DOHH2 (cell line): ENCODE results near the gene ZBTB7C.

Experiments
- H3F3A ChIP-seq: fragments of 200-600 bp; sonication (generic), shearing (Covaris generic); 2 replicates; pipeline ENCODE4 v1.6.0; 2016; ENCODE audit warnings: antibody characterized with exemption, mild to moderate bottlenecking; ENCODE audit not compliant: control insufficient read depth, insufficient read depth
- H3K27ac ChIP-seq: fragments of 200-600 bp; sonication (generic); 2 replicates; pipeline ENCODE4 v1.5.1; 2014; ENCODE audit warnings: low read depth, mild to moderate bottlenecking, low read length, moderate library complexity
- H3K27me3 ChIP-seq: fragments of 200-600 bp; sonication (generic); 2 replicates; pipeline ENCODE4 v1.6.1; 2014; ENCODE audit warnings: mild to moderate bottlenecking, low read length, mixed read lengths; ENCODE audit not compliant: control insufficient read depth
- H3K36me3 ChIP-seq: fragments of 200-600 bp; sonication (generic); 2 replicates; pipeline ENCODE4 v1.6.1; 2014; ENCODE audit warnings: mild to moderate bottlenecking, low read length, moderate library complexity, mixed read lengths; ENCODE audit not compliant: control insufficient read depth
- H3K4me1 ChIP-seq: fragments of 200-600 bp; sonication (generic); 2 replicates; pipeline ENCODE4 v1.6.1; 2014; ENCODE audit warnings: mild to moderate bottlenecking, low read length, mixed read lengths; ENCODE audit not compliant: control insufficient read depth
- H3K4me2 ChIP-seq: fragments of 200-600 bp; sonication (generic); 2 replicates; pipeline ENCODE4 v1.6.0; 2014; ENCODE audit warnings: mild to moderate bottlenecking, low read length, moderate library complexity
- H3K4me3 ChIP-seq: fragments of 200-600 bp; sonication (generic); 2 replicates; pipeline ENCODE4 v1.5.1; 2014; ENCODE audit warnings: mild to moderate bottlenecking, low read length, mixed read lengths
- H3K79me2 ChIP-seq: fragments of 200-600 bp; sonication (generic); 2 replicates; pipeline ENCODE4 v1.6.1; 2014; ENCODE audit warnings: mild to moderate bottlenecking, low read length, mixed read lengths; ENCODE audit not compliant: control insufficient read depth
- H3K9me2 ChIP-seq: fragments of 200-600 bp; sonication (generic); replicated peaks from 2 replicates; pipeline ENCODE4 v1.6.1; 2014; ENCODE audit warnings: mild to moderate bottlenecking, low read length, mixed read lengths; ENCODE audit not compliant: control insufficient read depth
- H3K9me3 ChIP-seq: fragments of 200-600 bp; sonication (generic); 2 replicates; pipeline ENCODE4 v1.6.1; 2014; ENCODE audit warnings: antibody characterized with exemption, low read length, mixed read lengths; ENCODE audit not compliant: control insufficient read depth, insufficient read depth
- H4K20me1 ChIP-seq: fragments of 200-600 bp; sonication (generic); 2 replicates; pipeline ENCODE4 v1.6.0; 2014; ENCODE audit warnings: low read depth, mild to moderate bottlenecking, antibody characterized with exemption, low read length, moderate library complexity; ENCODE audit not compliant: control insufficient read depth, insufficient read depth
- EZH2phosphoT487 ChIP-seq: fragments of 200-600 bp; sonication (generic); IDR thresholded peaks from 2 replicates; pipeline ENCODE4 v1.6.1; 2017; ENCODE audit warnings: borderline replicate concordance, mild to moderate bottlenecking, antibody characterized with exemption, low read length, moderate library complexity, mixed read lengths
- TF ChIP-seq, protein P1 (sequence below): fragments of 200-600 bp; sonication (generic); IDR thresholded peaks from one replicate; pipeline ENCODE4 v1.5.1; 2014; ENCODE audit warnings: antibody characterized with exemption, mild to moderate bottlenecking, low read depth, low read length; ENCODE audit not compliant: poor library complexity, severe bottlenecking

The ZBTB7C gene

DNA sequence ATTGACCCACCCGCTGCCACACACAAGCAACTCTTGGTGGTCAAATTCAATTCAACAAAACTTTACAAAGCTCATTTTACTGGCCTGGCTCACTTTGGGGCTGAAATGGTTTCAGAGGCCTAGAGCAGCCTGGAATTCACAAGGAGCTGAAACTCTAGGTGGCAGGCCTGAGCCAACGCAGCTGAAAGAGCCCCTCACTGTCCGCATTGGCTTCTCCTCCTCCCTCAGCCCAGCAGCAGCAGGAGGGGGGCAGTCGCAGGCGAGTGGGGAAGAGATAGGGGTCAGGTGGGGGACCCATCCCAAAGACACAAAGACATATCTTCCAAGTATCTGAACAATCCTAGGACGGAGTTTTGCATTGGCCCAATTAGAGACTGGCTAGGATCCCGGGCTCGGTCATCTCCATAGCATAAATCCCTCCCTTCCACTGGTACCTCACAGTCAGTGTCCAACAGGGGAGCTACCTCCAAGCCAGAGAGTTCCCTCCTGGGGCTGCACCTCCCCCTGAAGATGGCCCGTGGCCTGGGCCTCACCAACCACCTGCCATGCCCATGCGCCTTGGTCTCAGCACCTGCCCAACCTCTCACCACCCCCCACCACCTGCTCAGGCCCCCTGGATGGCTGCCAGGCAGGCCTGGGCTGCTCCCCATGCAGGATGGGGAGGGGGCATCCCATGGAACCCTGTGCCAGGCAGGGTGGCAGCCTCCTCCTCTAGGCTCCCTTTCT, 113.4 kb downstream of the ZBTB7C start:
- Histone ChIP-seq H3K9me2 (no peaks in the 10 kb centered on the region), H3K4me2 (no peak overlapping the region), H3K4me1 (no peaks in the 10 kb centered on the region), H3K36me3 (no peaks in the 10 kb centered on the region), H4K20me1 (no peaks in the 10 kb centered on the region), H3K27ac (no peak overlapping the region), H3K79me2 (no peaks in the 10 kb centered on the region), H3K4me3 (no peak overlapping the region), H3K27me3 (no peaks in the 10 kb centered on the region), H3F3A (no peaks in the 10 kb centered on the region), H3K9me3 (no peaks in the 10 kb centered on the region)
- no peak for TF ChIP-seq EZH2phosphoT487
- TF ChIP-seq, protein P1, sequence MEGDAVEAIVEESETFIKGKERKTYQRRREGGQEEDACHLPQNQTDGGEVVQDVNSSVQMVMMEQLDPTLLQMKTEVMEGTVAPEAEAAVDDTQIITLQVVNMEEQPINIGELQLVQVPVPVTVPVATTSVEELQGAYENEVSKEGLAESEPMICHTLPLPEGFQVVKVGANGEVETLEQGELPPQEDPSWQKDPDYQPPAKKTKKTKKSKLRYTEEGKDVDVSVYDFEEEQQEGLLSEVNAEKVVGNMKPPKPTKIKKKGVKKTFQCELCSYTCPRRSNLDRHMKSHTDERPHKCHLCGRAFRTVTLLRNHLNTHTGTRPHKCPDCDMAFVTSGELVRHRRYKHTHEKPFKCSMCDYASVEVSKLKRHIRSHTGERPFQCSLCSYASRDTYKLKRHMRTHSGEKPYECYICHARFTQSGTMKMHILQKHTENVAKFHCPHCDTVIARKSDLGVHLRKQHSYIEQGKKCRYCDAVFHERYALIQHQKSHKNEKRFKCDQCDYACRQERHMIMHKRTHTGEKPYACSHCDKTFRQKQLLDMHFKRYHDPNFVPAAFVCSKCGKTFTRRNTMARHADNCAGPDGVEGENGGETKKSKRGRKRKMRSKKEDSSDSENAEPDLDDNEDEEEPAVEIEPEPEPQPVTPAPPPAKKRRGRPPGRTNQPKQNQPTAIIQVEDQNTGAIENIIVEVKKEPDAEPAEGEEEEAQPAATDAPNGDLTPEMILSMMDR: peak; percentile 9

DNA sequence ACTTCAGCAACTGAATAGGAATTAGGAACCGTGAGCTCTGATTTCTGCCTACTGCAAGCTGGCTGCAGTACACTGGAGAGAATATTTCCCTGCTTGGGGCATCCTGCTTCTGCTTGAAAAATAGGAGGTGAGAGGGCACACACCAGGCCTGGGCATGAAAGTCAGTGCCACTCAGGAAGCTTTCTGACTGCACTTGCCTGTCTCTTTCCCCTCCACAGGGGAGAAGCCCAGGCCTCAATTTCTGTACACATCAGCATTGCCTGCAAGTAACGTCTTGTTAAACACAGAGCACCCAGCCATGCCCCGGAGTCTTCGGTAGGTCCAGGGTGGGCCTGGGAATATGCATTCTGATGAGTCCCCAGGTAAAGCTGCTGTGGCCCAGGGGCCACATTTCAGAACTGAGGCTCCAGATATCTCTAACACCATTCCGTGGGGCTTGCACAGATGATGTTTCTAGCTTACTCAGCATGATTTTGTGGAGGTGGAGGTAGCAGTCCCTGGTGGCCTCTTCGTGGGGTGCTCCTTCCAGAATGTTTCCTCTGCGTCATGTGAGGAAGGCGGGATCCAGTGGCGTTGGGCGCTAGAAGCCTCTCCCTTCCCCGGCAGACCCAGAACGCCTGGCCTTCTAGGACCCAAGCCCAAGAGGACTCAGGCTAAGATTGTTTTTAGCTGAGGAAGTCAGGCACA, 114.1 kb downstream of the ZBTB7C start:
- Histone ChIP-seq H3K4me3 (no peak overlapping the region), H3K9me2 (no peaks in the 10 kb centered on the region), H3K4me1 (no peaks in the 10 kb centered on the region), H3K36me3 (no peaks in the 10 kb centered on the region), H3K79me2 (no peaks in the 10 kb centered on the region), H3K27me3 (no peaks in the 10 kb centered on the region), H4K20me1 (no peaks in the 10 kb centered on the region), H3K27ac (no peak overlapping the region), H3K9me3 (no peaks in the 10 kb centered on the region), H3F3A (no peaks in the 10 kb centered on the region), H3K4me2 (no peak overlapping the region)
- TF ChIP-seq, protein P1: no peak
- TF ChIP-seq EZH2phosphoT487: no peak

DNA sequence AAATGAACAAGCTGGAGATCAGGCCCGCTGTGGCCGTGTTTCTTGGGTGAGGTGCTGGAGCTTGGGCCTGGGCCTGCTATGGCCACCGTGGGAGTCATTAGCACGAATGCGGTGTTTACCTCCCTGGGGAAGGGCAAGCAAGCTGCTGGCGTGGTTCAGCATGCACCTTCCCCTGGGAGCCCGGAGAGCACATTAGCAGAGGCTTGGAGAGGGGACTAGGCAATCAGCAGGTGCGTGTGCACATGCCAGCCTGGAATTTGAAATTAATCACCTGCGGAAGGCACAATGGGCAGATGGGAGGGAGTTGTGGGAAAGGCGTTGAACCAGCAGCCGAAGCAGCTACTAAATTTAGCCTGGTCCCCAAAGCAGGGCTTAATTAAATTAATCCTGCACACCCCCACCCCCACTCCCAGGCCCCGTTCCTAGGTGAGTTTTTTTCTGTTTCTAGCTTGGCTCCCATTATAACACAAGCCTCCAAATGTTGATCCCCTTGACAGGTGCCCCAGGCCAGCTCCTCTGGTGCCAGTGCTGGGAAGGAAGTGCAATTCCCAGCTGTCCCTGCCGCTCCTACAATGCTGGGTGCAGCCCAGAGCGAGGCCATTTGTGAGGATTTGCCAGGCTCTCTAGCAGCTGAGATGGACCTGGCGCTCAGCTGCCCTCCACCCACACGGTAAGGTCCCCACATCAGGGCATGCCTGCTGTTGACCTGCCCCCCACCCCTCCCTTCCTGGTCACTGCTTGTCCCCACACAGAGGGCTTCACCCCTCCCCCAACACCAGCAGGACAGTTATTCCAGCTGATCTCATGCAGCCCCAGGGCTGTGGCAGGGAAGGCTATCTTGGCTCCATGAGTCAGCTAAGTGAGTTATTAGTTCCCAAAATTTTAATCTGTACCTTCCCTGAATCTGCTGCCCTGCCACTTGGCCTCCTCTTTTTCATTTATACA, 115.0 kb downstream of the ZBTB7C start:
- Histone ChIP-seq H3K9me2 (no peaks in the 10 kb centered on the region), H3K27me3 (no peaks in the 10 kb centered on the region), H4K20me1 (no peaks in the 10 kb centered on the region), H3F3A (no peaks in the 10 kb centered on the region), H3K27ac (no peak overlapping the region), H3K36me3 (no peaks in the 10 kb centered on the region), H3K79me2 (no peaks in the 10 kb centered on the region), H3K4me2 (no peak overlapping the region), H3K9me3 (no peaks in the 10 kb centered on the region), H3K4me1 (no peaks in the 10 kb centered on the region), H3K4me3 (no peak overlapping the region)
- no peak for TF ChIP-seq EZH2phosphoT487
- TF ChIP-seq, protein P1: no peak
